ENCODE data around the gene SPATA16.

SPATA16 gene

GRCh38 chr3:172914854-172915253 is 226.2 kb downstream of the SPATA16 start:
- no peak for TF ChIP-seq EZH2 (IDR thresholded peaks at IDR 0.05; ENCODE audit: borderline replicate concordance, low read depth, low read length, severe bottlenecking)
- TF ChIP-seq CTCF (IDR thresholded peaks at IDR 0.05; ENCODE audit: borderline replicate concordance, extremely low read depth, low read length, poor library complexity, severe bottlenecking) = no peak

GRCh38 chr3:172913911-172914655 is 227.0 kb downstream of the SPATA16 start:
- H3K27ac ChIP-seq (ENCODE audit: low read length) = no peak overlapping the region
- H3K4me1 ChIP-seq (ENCODE audit: insufficient read depth, low read length) = no peaks in the 10 kb centered on the region
- H3K36me3 ChIP-seq (ENCODE audit: insufficient read depth, low read length) = no peaks in the 10 kb centered on the region
- no peaks in the 10 kb centered on the region for H3K79me2 ChIP-seq (ENCODE audit: insufficient read depth, low read length)
- H2AFZ ChIP-seq (ENCODE audit: low read depth, low read length) = no peak overlapping the region
- H4K20me1 ChIP-seq (ENCODE audit: insufficient read depth, low read length) = no peaks in the 10 kb centered on the region
- DNase-seq = no peak
- H3K9ac ChIP-seq (ENCODE audit: low read depth, low read length) = no peak overlapping the region
- H3K4me2 ChIP-seq (ENCODE audit: insufficient read depth, low read length) = no peak overlapping the region
- TF ChIP-seq CTCF (IDR thresholded peaks at IDR 0.05; ENCODE audit: borderline replicate concordance, extremely low read depth, low read length, poor library complexity, severe bottlenecking) (no peak), EZH2 (IDR thresholded peaks at IDR 0.05; ENCODE audit: borderline replicate concordance, low read depth, low read length, severe bottlenecking) (no peak)
- no peak overlapping the region for H3K4me3 ChIP-seq (ENCODE audit: low read depth in 1 of 2, low read length in 2 of 2)
- H3K9me3 ChIP-seq (ENCODE audit: insufficient read depth, low read length, severe bottlenecking) = no peaks in the 10 kb centered on the region
- peaks cover 16% of the 10 kb centered on the region for H3K27me3 ChIP-seq (ENCODE audit: insufficient read depth, low read length, poor library complexity)
- no peak for ATAC-seq (ENCODE audit: insufficient read depth, low read depth)

More at GRCh38 chr3:172914854-172915253, 226.2 kb downstream of the SPATA16 start:
- H3K9me3 ChIP-seq (ENCODE audit: insufficient read depth, low read length, severe bottlenecking) = no peaks in the 10 kb centered on the region
- no peaks in the 10 kb centered on the region for H4K20me1 ChIP-seq (ENCODE audit: insufficient read depth, low read length)
- H3K27ac ChIP-seq (ENCODE audit: low read length) = no peak overlapping the region
- no peak for DNase-seq
- H3K36me3 ChIP-seq (ENCODE audit: insufficient read depth, low read length) = no peaks in the 10 kb centered on the region
- H3K79me2 ChIP-seq (ENCODE audit: insufficient read depth, low read length) = no peaks in the 10 kb centered on the region
- no peaks in the 10 kb centered on the region for H3K4me1 ChIP-seq (ENCODE audit: insufficient read depth, low read length)
- no peak overlapping the region for H3K4me3 ChIP-seq (ENCODE audit: low read depth in 1 of 2, low read length in 2 of 2)
- ATAC-seq (ENCODE audit: insufficient read depth, low read depth) = no peak
- H2AFZ ChIP-seq (ENCODE audit: low read depth, low read length) = no peak overlapping the region
- no peak overlapping the region for H3K9ac ChIP-seq (ENCODE audit: low read depth, low read length)
- H3K4me2 ChIP-seq (ENCODE audit: insufficient read depth, low read length) = no peak overlapping the region
- H3K27me3 ChIP-seq (ENCODE audit: insufficient read depth, low read length, poor library complexity) = peaks cover 16% of the 10 kb centered on the region

- no peaks in the 10 kb centered on the region for H3K4me1 ChIP-seq (ENCODE audit: insufficient read depth, low read length)
- no peaks in the 10 kb centered on the region for H3K36me3 ChIP-seq (ENCODE audit: insufficient read depth, low read length)
- TF ChIP-seq CTCF (IDR thresholded peaks at IDR 0.05; ENCODE audit: borderline replicate concordance, extremely low read depth, low read length, poor library complexity, severe bottlenecking) (no peak), EZH2 (IDR thresholded peaks at IDR 0.05; ENCODE audit: borderline replicate concordance, low read depth, low read length, severe bottlenecking) (no peak)
- H3K9me3 ChIP-seq (ENCODE audit: insufficient read depth, low read length, severe bottlenecking) = no peaks in the 10 kb centered on the region
- H3K4me3 ChIP-seq (ENCODE audit: low read depth in 1 of 2, low read length in 2 of 2) = no peak overlapping the region
- no peaks in the 10 kb centered on the region for H4K20me1 ChIP-seq (ENCODE audit: insufficient read depth, low read length)
- H3K27ac ChIP-seq (ENCODE audit: low read length) = no peak overlapping the region
- no peak overlapping the region for H2AFZ ChIP-seq (ENCODE audit: low read depth, low read length)
- no peak overlapping the region for H3K9ac ChIP-seq (ENCODE audit: low read depth, low read length)
- DNase-seq (no peak), ATAC-seq (ENCODE audit: insufficient read depth, low read depth) (no peak)
- peaks cover 12% of the 10 kb centered on the region for H3K27me3 ChIP-seq (ENCODE audit: insufficient read depth, low read length, poor library complexity)
- H3K4me2 ChIP-seq (ENCODE audit: insufficient read depth, low read length) = no peak overlapping the region
- no peaks in the 10 kb centered on the region for H3K79me2 ChIP-seq (ENCODE audit: insufficient read depth, low read length)
These were observed 229.9 kb downstream of the SPATA16 start for GRCh38 chr3:172911142-172911541.
